ENCODE results near the gene GNRH2.

- TF ChIP-seq CTCF (IDR thresholded peaks at IDR 0.05; ENCODE audit: extremely low read depth in 1 of 2, insufficient read depth in 1 of 2, low read depth in 1 of 2, low read length in 2 of 2) (no peak), POLR2A (IDR thresholded peaks at IDR 0.05; ENCODE audit: low read depth, low read length) (no peak), EZH2 (IDR thresholded peaks at IDR 0.05; ENCODE audit: borderline replicate concordance, low read depth, low read length, severe bottlenecking) (no peak), MAX (IDR thresholded peaks at IDR 0.05; ENCODE audit: insufficient read depth, insufficient read length) (no peak), GATA2 (IDR thresholded peaks at IDR 0.05; ENCODE audit: insufficient read depth, insufficient read length, low read depth, low read length) (no peak), FOS (IDR thresholded peaks at IDR 0.05; ENCODE audit: borderline replicate concordance, insufficient read depth, low read length) (no peak)
Measured at GRCh38 chr20:3003416-3003815, 40.0 kb upstream of the GNRH2 start.
